HG03432 (cell line): ENCODE data around the gene SPATA6L.
"Not testable (repeated sequence)": the region's sequence is repeated elsewhere in the genome, so short reads cannot be mapped to it uniquely, and the experiment has no call there.

Experiments
- ATAC-seq: cut with Tn5 transposase; IDR thresholded peaks from one replicate; pipeline ENCODE4 v1.9.1; 2021; ENCODE audit warnings: mild to moderate bottlenecking, moderate library complexity; ENCODE audit not compliant: unreplicated experiment

The SPATA6L gene

GRCh38 chr9:4640027-4640426, 26.3 kb downstream of the SPATA6L start:
- ATAC-seq: no peak

DNA sequence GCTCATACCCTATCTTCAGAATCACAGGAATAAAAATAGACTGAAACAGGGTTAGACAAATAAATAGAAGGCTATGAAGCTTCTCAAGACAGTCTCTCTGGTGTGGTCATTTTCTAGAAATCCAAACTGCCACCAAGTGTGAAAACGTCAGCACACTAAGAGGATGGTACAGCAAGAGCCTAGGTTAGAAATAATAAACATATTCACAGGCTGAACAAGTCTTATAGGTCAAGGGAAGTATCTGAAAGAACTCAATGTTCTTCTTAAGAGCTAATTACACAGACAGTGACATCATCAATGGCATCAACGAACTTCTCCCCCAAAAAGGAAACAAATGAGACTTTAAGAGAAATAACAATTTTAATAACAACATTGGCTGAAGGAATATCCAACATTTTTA, 26.9 kb downstream of the SPATA6L start:
- ATAC-seq: no peak

GRCh38 chr9:4638968-4639367, 27.3 kb downstream of the SPATA6L start:
- ATAC-seq: no peak

DNA sequence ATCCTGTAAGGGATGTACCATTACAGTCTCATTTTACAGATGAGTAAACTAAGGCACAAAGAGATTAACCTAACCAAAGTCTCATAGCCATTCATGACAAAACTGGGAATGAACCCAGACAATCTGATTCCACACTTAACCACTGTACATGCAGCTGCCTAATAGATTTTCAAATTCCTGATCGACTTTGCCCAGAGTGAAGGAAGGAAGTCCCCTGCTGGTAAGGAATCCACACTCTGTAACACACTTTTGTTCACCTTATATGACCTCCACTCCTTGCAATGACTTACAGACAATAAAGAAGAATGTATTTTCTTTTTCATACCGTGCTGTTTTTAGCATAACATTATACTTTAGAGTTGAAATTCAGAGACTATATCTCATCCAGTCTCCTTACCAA, 35.4 kb downstream of the SPATA6L start:
- ATAC-seq: no peak

DNA sequence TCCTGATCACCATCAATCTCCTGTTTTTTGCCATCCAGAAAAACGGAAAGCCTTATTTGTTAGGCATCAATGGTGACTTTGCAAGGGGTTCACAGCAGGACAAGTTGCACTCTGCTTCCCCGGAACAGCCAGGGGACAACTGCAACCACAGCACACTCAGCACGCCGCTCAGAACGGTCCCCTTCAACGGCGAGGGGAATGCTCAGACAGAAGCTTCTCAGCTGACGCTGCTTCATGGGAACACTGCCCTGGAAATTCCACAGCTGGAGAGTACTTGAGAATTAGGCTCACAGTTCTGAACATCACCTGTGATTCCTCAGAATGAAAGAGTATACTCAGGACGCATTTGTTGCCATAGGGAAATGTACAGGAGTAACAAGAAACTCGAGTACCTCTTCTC, 44.3 kb downstream of the SPATA6L start:
- ATAC-seq: no peak

DNA sequence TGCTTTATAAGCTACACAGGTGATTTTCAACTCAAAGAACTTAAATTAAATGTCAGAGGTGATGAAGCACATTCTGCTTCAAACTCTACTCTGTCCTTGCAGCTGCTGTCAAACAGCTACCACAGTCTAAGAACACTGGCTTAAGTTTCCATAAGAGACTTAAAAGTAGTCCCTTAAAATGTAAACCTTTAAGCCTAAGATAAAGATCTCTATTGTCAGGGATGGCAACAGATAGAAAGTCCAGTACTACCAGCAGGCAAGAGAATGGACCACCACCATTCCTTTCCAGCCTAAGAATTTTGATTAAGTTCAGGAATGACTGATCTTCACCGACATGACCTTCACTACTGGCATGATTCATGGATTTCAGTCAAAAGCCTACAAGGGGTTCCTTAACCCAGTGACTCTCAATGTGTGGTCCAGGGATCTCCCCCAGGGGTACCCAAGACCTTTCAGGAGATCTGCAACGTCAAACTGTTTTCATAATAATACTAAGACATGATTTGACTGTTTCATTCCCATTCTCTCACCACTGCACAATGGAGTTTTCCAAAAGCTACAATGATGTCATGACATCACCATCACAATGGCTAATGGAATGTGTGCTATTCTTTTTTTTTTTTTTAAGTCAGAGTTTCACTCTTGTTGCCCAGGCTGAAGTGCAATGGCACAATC, 45.3 kb downstream of the SPATA6L start:
- no peak for ATAC-seq

DNA sequence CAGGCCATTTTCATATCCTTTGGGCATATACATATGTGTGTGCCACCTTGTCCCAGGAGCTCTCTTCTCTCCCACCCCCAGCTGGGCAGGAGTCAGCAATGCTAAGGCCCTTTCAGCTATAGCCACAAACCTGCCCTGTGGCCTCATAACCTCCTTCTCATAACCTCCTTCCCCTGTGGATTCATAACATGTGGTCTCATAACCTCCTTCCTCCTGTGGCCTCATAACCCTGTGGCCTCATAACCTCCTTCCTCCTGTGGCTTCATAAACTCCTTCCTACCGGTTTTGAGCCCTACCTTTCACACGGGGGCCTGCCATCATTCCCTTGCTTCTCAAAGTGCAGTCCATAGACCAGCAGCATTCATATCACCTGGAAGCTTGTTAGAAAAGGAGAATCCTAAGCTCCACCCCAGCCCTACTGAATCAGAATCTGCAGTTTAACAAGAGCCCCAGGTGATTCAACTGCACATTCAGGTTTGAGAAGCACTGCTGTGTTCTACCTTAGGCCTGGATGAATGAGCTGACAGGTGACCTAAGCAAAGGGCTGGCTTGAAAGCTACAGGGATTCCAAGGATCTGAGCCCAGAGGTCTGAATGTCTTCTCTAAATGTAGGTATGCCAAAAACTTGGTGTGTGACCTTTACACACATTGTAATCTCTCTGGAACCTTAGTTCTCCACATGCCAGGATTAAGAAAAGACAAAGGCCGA, 46.1 kb downstream of the SPATA6L start:
- no peak for ATAC-seq

DNA sequence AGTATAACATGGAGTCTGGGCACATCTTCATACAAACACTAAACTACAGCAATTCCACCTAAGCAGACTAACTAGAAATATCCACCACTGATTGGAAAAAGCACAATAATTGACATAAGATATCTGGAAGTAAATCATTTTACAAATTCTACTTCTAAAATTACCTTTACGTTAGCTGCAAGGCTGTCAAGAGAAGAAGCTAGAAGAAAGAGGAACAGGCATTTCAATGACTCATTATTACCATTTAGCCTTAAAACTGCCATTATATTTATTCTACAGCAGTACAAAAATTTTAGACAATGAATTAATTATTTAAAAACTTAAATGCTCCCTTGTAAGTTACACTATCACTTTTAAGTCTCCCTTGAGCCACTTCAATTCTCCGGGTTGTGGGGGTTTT, 47.6 kb downstream of the SPATA6L start:
- ATAC-seq: no peak

- ATAC-seq: no peak
These were observed 48.5 kb downstream of the SPATA6L start for GRCh38 chr9:4617752-4618151.

DNA sequence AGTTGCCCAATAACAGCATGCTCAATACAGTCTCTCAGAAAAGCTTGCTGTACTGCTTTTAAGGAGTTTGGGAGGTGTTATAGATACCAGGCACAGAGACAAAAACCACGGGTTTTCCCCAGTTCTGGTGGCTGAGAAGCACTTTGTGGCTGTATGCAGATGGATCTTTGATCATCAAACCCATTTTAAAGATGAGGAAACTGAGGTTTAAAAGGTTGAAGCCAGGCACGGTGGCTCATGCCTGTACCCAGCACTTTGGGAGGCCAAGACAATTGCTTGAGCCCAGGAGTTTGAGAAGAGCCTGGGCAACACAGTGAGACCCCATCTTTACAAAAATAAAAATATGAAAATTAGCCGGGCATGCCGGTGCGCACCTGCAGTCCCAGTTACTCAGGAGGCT, 50.5 kb downstream of the SPATA6L start:
- ATAC-seq: no peak

DNA sequence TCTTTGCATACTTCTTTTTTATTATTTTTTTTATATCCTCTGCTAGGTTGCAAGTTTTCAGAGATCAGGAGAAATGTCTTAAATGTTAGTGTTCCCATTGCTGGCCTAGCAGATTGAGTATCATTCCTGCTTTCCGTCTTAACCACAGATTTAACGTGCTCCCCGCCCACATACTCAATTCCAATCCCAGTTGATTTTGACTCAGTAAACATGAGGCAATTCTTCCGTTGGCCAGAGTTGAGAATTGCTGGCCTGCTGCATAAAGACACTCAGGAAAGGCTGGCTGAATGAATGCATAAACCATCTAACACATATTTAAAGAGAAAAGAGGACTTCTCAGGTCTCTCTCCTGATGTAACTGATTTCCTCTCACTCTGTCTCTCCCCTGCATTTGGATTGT, 51.0 kb downstream of the SPATA6L start:
- ATAC-seq: no peak

GRCh38 chr9:4614627-4615026, 51.7 kb downstream of the SPATA6L start:
- ATAC-seq: no peak

DNA sequence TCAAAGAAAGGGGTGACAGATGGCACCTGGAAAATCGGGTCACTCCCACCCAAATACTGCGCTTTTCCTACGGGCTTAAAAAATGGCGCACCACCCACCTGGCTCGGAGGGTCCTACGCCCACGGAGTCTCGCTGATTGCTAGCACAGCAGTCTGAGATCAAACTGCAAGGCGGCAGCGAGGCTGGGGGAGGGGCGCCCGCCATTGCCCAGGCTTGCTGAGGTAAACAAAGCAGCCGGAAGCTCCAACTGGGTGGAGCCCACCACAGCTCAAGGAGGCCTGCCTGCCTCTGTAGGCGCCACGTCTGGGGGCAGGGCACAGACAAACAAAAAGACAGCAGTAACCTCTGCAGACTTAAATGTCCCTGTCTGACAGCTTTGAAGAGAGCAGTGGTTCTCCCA, 60.2 kb downstream of the SPATA6L start:
- ATAC-seq: not testable (repeated sequence)

DNA sequence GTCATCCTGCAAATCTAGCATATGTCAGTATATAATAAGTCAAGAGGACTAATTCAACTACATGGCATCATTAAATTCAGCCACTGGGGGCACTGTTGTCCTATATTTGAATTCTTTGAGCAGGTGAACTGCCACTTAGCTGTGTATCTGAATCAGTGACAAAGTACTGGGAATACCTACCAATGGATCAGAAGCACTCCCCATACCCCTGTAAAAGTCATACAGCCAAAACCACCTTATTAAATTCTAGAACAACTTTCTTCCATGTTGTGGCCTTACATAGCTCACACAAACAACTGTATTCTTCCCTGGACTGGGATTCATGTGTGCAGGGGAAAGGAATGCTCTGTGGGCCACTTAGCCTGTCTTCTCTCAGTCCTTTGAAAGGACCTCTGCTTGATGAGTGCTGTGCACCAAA, 61.6 kb downstream of the SPATA6L start:
- ATAC-seq: peak; percentile 84

GRCh38 chr9:4603830-4604229, 62.5 kb downstream of the SPATA6L start:
- no peak for ATAC-seq

- ATAC-seq: no peak
These were observed 65.9 kb downstream of the SPATA6L start for GRCh38 chr9:4600368-4600767.

DNA sequence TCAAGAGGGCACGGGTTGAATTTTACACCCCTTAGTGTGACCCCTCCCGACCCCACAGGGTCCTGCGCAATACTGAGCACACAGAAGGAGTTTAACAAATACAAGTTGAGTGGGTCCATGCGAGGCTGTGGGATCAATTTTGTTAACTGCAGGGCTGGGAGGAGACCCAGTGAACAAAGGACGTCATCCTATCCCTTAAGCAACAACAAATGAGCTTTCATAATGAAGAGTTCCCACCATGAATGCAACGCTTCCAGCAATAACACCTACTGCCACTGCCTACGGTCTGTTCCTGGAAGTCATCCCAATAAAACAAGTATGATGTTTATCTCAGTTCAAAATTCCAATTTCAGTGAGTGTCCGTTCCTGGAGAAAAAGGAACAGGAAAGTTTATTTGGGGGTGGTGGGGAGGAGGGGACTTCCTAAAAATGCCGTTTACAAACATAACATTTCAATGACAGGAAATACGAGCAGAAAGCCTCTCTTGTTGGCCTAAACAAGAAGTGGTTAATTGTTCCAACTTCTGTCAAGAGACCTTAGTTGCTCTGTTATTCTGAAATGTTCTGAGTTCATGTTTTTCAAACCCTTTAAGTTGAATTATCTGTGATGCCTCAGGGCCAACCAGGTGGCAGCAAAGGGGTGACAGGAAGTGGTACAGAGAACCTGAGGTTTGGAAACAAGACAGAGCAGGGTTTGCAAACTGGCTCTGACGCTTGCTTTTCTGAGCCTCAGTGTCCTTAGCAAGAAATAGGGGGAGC, 69.9 kb downstream of the SPATA6L start:
- ATAC-seq: peak; percentile 78

DNA sequence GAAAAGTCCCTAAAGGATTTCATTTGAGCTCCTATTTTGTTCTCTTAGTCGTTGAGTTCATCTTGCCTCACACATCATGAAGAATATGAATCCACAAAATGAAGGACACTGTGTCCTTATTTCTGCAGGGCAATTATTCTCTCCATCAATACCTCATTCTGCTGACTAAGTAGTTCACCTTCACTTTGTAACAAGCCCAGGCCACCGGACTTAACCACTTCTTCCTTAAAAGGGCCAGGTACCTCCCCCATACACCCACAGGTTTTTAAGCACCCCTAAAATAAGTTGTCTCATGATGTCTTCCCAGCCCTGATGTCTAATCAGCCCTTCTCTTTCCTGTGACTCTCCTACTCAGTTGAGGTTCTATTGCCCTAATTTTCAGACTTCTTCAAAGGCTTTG, 71.3 kb downstream of the SPATA6L start:
- ATAC-seq: no peak

GRCh38 chr9:4594545-4594944, 71.7 kb downstream of the SPATA6L start:
- ATAC-seq: no peak

DNA sequence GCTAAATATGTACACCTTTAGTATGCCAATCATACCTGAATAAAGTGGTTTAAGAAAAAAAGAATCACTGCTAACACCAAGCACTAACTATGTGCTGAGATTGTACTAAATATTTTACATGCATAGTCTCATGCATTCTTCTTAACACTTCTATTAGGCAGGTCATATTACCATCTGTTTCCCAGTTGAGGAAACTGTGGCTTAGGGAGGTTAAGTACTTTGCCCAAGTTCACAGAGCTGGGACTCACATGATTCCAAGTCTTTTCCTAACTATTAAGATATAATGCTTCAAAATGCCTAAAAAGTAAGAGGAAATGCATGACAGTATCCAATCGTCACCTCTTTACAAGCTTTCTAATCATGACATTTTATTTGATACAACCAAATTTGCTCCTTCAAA, 73.4 kb downstream of the SPATA6L start:
- no peak for ATAC-seq

DNA sequence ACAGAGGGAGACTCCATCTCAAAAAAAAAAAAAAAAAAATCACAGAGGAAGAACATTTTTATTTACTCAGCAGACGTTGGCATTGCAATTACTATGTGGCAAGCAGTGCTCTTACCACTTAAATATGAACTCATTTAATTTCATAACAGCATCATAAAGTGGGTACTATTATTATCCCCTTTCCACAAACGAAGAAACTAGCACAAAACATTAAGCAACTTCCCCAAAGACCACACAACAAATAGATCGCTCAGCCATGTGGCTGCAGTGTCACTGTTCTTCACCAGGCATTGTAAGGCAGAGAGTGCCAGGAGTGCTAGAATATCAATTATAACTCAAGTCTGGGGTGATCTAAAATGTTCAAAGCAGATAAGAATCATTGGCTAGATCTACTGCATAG, 74.0 kb downstream of the SPATA6L start:
- no peak for ATAC-seq

- ATAC-seq: no peak
These were observed 75.2 kb downstream of the SPATA6L start for GRCh38 chr9:4591123-4591500.
